ENCODE results near the gene GOPC. TPM values are rescaled to one million over a fixed set of nuclear protein-coding genes. Genes with fewer than 3 reads are reported as not detected.

The GOPC gene
- total and polyA plus RNA-seq, 4 donors, result 10.5 to 28.4 (median 19.7) TPM

Other genes with a start within 250 kb of the GOPC start
- gene ROS1, start 176.6 kb downstream of the GOPC start, total RNA-seq, result under 1 TPM in 1 of 2 donors, not detected in 1; 0.06 TPM
- not detected for gene ROS1, start 176.6 kb downstream of the GOPC start, polyA plus RNA-seq
- 10 to 100 TPM; 13.2 to 16.8 TPM for gene DCBLD1, start 119.8 kb downstream of the GOPC start, total RNA-seq
- 10 to 100 TPM in 1 of 2 donors, 1 to 10 TPM in 1; 2.4 to 11.5 TPM for gene DCBLD1, start 119.8 kb downstream of the GOPC start, polyA plus RNA-seq
- gene NUS1, start 73.0 kb upstream of the GOPC start, total RNA-seq, result 10 to 100 TPM; 30.5 to 36.9 TPM
- gene NUS1, start 73.0 kb upstream of the GOPC start, polyA plus RNA-seq, result 10 to 100 TPM; 16.7 to 29.3 TPM